Fibroblast of gingiva (primary cell): Measurements from ENCODE around the gene SRBD1.

Source experiments
- DNase-seq: peaks from one replicate; pipeline ENCODE4 v3.0.0-alpha.2; 2011; ENCODE audit warnings: low read depth

Gene SRBD1

GRCh38 chr2:45370369-45370768 is 240.7 kb downstream of the SRBD1 start:
- peak; percentile 64 for DNase-seq

DNA sequence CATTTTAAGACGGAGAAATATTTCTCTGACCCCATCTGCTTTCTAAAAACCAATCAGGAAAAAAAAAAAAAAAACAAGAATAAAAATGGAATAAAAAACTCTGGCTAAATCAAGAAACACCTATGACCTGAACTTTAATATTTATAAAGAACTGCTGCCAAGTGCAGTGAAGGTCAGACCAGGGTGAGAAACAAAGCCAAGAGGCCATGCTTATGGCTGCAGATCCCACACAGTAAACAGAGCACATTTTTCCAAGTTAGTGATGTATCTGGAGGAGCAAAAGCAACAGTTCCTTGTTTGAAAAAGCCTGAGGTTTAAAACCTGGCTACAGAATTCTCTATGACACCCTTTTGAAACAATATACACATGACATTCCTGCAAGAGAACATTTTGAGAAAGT is 242.3 kb downstream of the SRBD1 start:
- DNase-seq: no peak

GRCh38 chr2:45361666-45362065 is 249.4 kb downstream of the SRBD1 start:
- no peak for DNase-seq

DNA sequence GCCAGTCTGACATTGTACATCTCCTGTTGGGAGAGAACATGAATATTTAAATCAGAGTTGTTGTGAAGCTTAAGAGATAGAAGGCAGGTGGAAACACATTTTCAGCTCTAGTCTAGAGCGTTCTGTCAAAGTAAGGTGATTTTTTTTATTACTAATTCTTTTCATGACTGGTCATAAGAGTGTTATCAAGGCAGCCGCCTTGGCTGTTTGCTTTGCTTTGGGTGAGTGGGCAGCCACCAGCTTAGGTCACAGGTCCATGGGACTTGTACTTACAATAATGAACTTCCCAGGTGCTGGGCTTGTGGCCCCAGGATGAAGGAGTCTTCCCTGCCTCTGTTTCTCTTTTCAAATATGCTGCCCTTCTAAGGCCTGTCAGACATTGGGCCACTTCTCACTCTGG is 256.3 kb downstream of the SRBD1 start:
- no peak for DNase-seq

DNA sequence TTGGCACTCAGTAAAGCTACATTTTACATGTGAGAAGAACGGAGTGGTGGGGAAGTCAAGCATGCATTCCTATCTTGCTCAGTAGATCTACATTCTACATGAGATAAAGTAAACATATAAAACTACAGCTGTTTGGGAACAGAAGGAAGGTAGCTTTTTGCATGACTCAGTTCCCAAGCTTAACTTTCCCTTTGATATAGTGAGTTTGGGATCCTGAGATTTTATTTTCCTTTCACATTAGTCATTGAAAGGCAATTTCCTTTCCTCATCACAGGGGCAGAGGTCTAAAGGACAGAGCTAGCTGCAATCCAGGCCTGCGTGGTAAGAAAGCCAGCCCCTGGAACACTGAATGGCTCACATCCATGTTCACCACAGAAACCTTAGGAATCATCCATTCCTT is 257.2 kb downstream of the SRBD1 start:
- peak; percentile 86 for DNase-seq

DNA sequence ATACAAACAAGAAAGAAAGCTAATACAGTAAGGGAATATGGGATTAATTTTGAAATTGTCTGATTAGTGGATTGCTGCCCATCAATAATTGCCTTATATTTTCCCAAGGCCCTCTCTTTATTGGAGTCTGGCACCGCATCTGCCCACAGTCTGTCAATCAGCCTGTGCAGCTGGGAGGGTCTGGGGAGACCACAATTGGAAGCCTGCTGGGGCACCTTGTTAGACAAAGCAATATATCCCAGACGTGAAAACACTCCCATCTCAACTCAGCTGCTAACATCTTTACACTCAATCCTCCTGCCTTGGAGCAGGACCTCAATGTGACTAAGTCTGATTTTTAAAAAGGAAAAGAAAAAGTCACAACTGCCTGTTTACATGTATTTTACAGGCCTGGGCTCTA is 258.6 kb downstream of the SRBD1 start:
- DNase-seq: no peak

- DNase-seq: peak; percentile 13
These were observed 265.5 kb downstream of the SRBD1 start for GRCh38 chr2:45345331-45346234.

GRCh38 chr2:45344502-45344901 is 266.6 kb downstream of the SRBD1 start:
- no peak for DNase-seq

DNA sequence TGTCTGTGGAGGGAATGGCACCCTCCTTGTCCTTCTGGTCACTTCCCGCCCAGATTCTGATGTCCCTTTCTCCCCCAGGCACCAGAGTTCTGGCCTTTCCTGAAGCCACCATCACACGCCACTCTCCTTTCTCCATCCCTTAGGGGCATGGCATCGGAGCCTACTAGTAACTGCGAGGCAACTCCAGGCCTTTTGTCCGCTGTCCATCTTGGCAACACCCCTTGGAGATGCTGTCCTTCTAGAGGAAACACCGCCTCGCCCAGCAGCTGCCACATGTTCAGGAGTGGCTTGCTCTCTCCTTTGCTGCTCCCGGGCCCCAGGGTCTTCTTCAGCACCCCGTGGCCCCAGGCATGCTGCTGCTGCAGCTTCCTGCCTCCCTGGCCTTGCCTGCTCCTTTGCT is 267.0 kb downstream of the SRBD1 start:
- no peak for DNase-seq

- peak; percentile 21 for DNase-seq
These were observed 267.6 kb downstream of the SRBD1 start for GRCh38 chr2:45343251-45344017.

DNA sequence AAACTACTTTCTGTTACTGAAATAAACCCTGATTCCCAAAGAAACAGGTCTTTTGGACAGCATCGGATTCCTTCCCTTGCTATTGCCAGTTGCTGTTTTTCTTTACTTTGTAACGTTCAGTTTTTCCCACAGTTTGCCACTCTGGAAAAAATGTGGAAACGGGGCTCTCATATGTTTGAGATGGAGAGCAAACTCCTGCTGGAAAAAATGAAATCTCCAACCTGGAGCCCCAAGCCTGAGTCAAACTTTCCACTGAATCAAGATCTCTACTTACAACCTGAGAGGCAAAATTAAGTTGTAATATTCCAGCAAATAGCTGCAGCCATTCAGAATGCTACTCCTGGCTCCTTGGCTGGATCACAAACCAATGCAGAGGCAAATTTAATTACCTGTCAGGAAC is 270.7 kb downstream of the SRBD1 start:
- DNase-seq: no peak

- no peak for DNase-seq
These were observed 271.8 kb downstream of the SRBD1 start for GRCh38 chr2:45339253-45339652.
